A673 (cell line): ENCODE data around the gene PHACTR4. TPM values are rescaled to one million over a fixed set of nuclear protein-coding genes. Genes with fewer than 3 reads are reported as not detected.
"Not testable (repeated sequence)": the region's sequence is repeated elsewhere in the genome, so short reads cannot be mapped to it uniquely, and the experiment has no call there.

Experiments used
- BruUV-seq: library from RNA; stranded (reverse); fragments of 400-500 nt; replicated peaks from 2 replicates; lab custom pipeline; 2021; lab: Mats Ljungman, UMichigan
- CTCF ChIA-PET: fragments of 300-600 bp; sonication (Branson Sonifier 250); formaldehyde crosslinking; loops from one replicate; lab custom pipeline; 2022; ENCODE audit warnings: antibody characterized with exemption; lab: Charles Lee
- POLR2A ChIA-PET: fragments of 300-600 bp; sonication (Branson Sonifier 250); formaldehyde crosslinking; loops from one replicate; lab custom pipeline; 2022; ENCODE audit warnings: antibody characterized with exemption; ENCODE audit not compliant: low non-redundant PET; lab: Charles Lee
- DNase-seq: peaks from one replicate; pipeline ENCODE4 v3.0.0-alpha.2; 2015; ENCODE audit warnings: low spot score
- H3K27ac ChIP-seq: fragments of 200-600 bp; sonication (generic); 2 replicates; pipeline ENCODE4 v1.5.1; 2016; ENCODE audit warnings: mixed run types, low read depth, mild to moderate bottlenecking, mixed read lengths, antibody characterized with exemption, low read length; ENCODE audit not compliant: poor library complexity, severe bottlenecking
- H3K27me3 ChIP-seq: fragments of 200-600 bp; sonication (generic); replicated peaks from 2 replicates; pipeline ENCODE4 v1.6.1; 2017; ENCODE audit warnings: mixed run types, low read depth, mild to moderate bottlenecking, mixed read lengths, antibody characterized with exemption, low read length; ENCODE audit not compliant: insufficient read depth, poor library complexity
- H3K36me3 ChIP-seq: fragments of 200-600 bp; sonication (generic); 2 replicates; pipeline ENCODE4 v1.6.1; 2016; ENCODE audit warnings: mixed run types, mild to moderate bottlenecking, mixed read lengths, antibody characterized with exemption, low read length; ENCODE audit not compliant: insufficient read depth, poor library complexity, severe bottlenecking
- H3K4me1 ChIP-seq: fragments of 200-600 bp; sonication (generic); 2 replicates; pipeline ENCODE4 v1.6.1; 2017; ENCODE audit warnings: mixed run types, mild to moderate bottlenecking, mixed read lengths, antibody characterized with exemption, low read length; ENCODE audit not compliant: insufficient read depth, poor library complexity, severe bottlenecking
- H3K4me3 ChIP-seq: fragments of 200-600 bp; sonication (generic); 2 replicates; pipeline ENCODE4 v1.5.1; 2016; ENCODE audit warnings: low read depth, mixed run types, mild to moderate bottlenecking, mixed read lengths, low read length; ENCODE audit not compliant: poor library complexity, severe bottlenecking
- H3K9me3 ChIP-seq: fragments of 200-600 bp; sonication (generic); 2 replicates; pipeline ENCODE4 v1.6.1; 2016; ENCODE audit warnings: mixed run types, low read depth, mild to moderate bottlenecking, mixed read lengths, antibody characterized with exemption, low read length; ENCODE audit not compliant: poor library complexity, severe bottlenecking
- EZH2 ChIP-seq: fragments of 200-600 bp; sonication (generic); IDR thresholded peaks from 2 replicates; pipeline ENCODE4 v1.6.1; 2017; ENCODE audit warnings: borderline replicate concordance, low read depth, mild to moderate bottlenecking, mixed read lengths, antibody characterized with exemption, low read length; ENCODE audit not compliant: poor library complexity, severe bottlenecking
- intact Hi-C: fragments of 100-400 bp; cut with micrococcal nuclease; formaldehyde crosslinking; loops from one replicate; pipeline ENCODE4 v1.10.0; 2022; ENCODE audit not compliant: unreplicated experiment
- total RNA-seq: library from RNA; stranded (reverse); gene quantifications from 2 replicates; pipeline ENCODE4 v1.2.3, GENCODE V29; 2021
- TF ChIP-seq, protein P1 (sequence below): fragments of 300-800, 200-600 bp; sonication (generic); conservative IDR thresholded peaks from 2 replicates; pipeline ENCODE4 v1.5.1; 2017; ENCODE audit warnings: low read depth, mild to moderate bottlenecking, antibody characterized with exemption, low read length, moderate library complexity, mixed read lengths

The PHACTR4 gene
- total RNA-seq, 1 experiment from 2014 or later, result 63.4 TPM

DNA sequence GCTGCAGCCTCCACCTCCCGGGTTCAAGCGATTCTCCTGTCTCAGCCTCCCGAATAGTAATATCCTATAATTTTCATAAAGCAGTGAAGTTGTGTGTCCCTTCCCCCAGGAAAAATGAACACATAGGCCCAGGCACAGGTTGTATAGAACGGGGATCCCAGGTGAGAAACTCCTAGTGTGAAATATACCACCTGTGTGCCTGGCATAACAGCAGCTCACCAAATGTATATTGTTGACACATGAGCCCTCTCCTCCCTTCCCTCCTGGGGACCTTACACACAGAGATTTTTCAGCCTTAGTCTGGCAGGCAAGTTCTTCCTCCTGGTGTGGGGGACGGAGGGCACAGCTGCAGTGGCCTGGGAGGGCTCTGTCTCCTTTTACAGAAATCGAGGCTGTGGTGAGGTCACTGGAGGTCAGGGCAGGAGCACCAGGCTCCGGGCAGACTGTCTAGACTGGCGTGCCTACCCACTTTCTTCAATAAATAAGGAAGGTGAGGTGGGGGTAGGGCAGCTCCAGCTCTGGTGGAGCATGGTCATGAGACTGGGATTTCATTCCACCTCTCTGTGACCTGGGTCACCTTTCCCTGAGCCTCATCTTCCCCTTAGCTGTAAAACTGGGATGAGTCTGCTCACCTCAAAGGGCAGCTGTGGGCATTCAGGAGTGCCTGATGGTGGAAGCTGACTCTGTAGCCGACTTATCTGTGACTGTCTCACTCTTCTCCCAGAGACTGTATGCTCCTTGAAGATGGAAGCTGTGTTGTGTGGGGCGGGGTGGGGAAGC, 150.6 kb downstream of the PHACTR4 start:
- Histone ChIP-seq H3K9me3 (no peaks in the 10 kb centered on the region), H3K4me3 (peak overlapping the region; percentile 66), H3K4me1 (peaks cover 18% of the 10 kb centered on the region), H3K27ac (peak overlapping the region; percentile 46), H3K27me3 (no peaks in the 10 kb centered on the region), H3K36me3 (peaks cover 13% of the 10 kb centered on the region)
- intact Hi-C loops, result loop anchor here (2.0 to 10.0 kb wide), 4 partner anchors 62 to 357 kb away; no protein-coding TSS in a partner anchor
- DNase-seq, result no peak
- TF ChIP-seq, protein P1, sequence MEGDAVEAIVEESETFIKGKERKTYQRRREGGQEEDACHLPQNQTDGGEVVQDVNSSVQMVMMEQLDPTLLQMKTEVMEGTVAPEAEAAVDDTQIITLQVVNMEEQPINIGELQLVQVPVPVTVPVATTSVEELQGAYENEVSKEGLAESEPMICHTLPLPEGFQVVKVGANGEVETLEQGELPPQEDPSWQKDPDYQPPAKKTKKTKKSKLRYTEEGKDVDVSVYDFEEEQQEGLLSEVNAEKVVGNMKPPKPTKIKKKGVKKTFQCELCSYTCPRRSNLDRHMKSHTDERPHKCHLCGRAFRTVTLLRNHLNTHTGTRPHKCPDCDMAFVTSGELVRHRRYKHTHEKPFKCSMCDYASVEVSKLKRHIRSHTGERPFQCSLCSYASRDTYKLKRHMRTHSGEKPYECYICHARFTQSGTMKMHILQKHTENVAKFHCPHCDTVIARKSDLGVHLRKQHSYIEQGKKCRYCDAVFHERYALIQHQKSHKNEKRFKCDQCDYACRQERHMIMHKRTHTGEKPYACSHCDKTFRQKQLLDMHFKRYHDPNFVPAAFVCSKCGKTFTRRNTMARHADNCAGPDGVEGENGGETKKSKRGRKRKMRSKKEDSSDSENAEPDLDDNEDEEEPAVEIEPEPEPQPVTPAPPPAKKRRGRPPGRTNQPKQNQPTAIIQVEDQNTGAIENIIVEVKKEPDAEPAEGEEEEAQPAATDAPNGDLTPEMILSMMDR, result no peak
- TF ChIP-seq EZH2, result no peak
- POLR2A ChIA-PET, result no interaction called here
- no TSS peak for BruUV-seq
- CTCF ChIA-PET, result interaction anchor here (0.5 kb wide), 1 partner anchor 217 kb away, joined by 4 read pairs; the partner anchor contains the start of gene YTHDF2

DNA sequence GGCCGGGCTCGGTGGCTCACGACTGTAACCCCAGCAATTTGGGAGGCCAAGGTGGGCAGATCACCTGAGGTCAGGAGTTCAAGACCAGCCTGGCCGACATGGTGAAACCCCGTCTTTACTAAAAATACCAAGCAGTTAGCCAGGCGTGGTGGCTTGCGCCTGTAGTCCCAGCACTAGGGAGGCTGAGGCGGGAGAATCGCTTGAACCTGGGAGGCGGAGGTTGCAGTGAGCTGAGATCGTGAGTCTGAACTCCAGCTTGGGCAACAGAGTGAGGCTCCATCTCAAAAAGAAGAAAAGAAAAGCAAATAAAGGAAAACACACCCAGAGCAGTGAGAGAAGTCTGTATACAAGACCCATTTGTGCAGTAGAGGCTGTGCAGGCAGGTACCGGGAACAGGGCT, 151.3 kb downstream of the PHACTR4 start:
- POLR2A ChIA-PET, CTCF ChIA-PET: not testable (repeated sequence)

DNA sequence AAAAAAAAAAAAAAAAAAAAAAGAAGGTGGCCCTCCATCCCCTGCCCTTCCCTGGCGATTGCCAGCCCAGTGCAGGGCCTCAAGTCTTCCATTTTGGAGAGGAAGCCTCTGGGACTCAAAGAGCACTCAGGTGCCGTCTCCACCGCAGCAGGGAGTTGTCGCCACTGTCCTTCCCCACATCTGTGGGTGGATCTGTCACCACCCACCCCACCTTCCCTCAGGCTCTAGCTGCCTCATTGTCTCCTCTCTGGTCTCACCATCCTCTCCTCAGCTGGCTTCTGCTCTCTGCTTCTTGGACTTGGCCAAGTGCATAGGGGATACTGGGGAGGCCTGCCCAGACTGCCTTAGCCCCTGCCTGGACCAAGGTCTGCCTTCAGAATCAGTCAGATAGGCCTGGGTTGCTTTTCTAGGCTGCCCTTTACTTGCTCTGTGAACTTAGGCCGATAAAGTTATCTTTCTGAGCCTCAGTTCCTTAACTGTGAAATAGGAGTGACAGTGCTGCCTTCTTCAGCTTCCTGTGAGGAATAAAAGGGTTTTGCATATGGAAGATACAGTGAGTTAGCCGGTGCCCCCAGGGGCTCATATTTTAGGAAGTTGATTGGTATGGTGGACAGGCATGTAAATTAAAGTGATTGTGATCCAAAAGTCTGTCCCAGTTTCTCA, 152.1 kb downstream of the PHACTR4 start:
- POLR2A ChIA-PET, result interaction anchor here (0.7 kb wide), 1 partner anchor 38 kb away, joined by 4 read pairs; no protein-coding TSS in a partner anchor
- Histone ChIP-seq H3K27ac (peak overlapping the region; percentile 68), H3K4me1 (peaks cover 18% of the 10 kb centered on the region), H3K27me3 (no peaks in the 10 kb centered on the region), H3K36me3 (peaks cover 13% of the 10 kb centered on the region), H3K9me3 (no peaks in the 10 kb centered on the region), H3K4me3 (no peak overlapping the region)
- TF ChIP-seq, protein P1, result no peak
- TF ChIP-seq EZH2, result no peak
- DNase-seq, result peak; percentile 28
- no TSS peak for BruUV-seq
- CTCF ChIA-PET, result interaction anchor here (0.6 kb wide), 1 partner anchor 94 kb away, joined by 8 read pairs; no protein-coding TSS in a partner anchor
- intact Hi-C loops, result no loop called here

More for the DNA sequence above, 151.3 kb downstream of the PHACTR4 start:
- peak overlapping the region; percentile 46 for H3K27ac ChIP-seq
- DNase-seq, BruUV-seq, H3K27me3 ChIP-seq, intact Hi-C loops, H3K4me3 ChIP-seq, H3K9me3 ChIP-seq: not testable (repeated sequence)
- peaks cover 13% of the 10 kb centered on the region for H3K36me3 ChIP-seq
- H3K4me1 ChIP-seq, result peaks cover 18% of the 10 kb centered on the region

DNA sequence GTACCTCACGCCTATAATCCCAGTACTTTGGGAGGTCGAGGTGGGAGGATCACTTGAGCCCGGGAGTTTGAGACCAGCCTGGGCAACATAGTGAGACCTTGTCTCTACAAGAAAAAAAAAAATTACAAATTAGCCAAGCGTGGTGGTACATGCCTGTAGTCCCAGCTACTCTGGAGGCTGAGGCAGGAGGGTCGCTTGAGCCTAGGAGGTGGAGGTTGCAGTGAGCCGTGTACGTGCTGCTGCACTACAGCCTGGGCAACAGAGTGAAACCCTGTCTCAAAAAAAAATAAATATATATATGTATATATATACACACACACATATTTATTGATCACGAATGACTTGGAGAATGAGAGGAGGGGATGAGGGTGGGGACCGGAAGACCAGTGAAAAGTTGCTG, 153.0 kb downstream of the PHACTR4 start:
- H3K4me1 ChIP-seq, result peaks cover 14% of the 10 kb centered on the region
- intact Hi-C loops, H3K9me3 ChIP-seq, H3K4me3 ChIP-seq, H3K27me3 ChIP-seq, H3K27ac ChIP-seq, BruUV-seq, DNase-seq: not testable (repeated sequence)
- CTCF ChIA-PET, result interaction anchor here (0.6 kb wide), 1 partner anchor 867 kb away, joined by 3 read pairs; no protein-coding TSS in a partner anchor
- peaks cover 13% of the 10 kb centered on the region for H3K36me3 ChIP-seq
- POLR2A ChIA-PET, result interaction anchor here (0.6 kb wide), 1 partner anchor 59 kb away, joined by 3 read pairs; no protein-coding TSS in a partner anchor

DNA sequence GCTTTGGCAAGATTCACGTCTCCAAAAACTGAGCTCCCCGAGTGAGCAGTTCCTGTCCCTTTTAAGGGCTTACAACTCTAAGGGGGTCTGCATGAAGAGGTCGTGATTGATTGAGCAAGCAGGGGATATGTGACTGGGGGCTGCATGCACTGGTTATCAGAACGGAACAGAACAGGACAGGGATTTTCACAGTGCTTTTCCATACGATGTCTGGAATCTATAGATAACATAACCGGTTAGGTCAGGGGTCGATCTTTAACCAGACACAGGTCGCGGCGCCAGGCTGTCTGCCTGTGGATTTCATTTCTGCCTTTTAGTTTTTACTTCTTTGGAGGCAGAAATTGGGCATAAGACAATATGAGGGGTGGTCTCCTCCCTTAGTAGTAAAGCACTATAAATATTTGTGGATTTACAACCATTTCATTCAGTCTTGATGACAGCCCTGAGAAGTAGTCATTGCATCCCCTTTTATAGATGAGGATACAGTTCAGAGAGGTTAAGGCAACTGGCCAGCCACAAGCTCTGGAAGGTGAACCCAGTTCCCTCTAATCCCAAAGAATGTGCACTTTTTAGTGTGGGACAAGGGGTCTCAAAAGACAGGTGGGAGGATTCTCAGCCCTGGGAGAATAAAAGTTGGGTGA, 155.6 kb downstream of the PHACTR4 start:
- intact Hi-C loops, result not testable (repeated sequence)

More for the DNA sequence above, 155.6 kb downstream of the PHACTR4 start:
- H3K9me3 ChIP-seq, DNase-seq, H3K27ac ChIP-seq, H3K4me3 ChIP-seq, POLR2A ChIA-PET, H3K27me3 ChIP-seq, CTCF ChIA-PET, BruUV-seq: not testable (repeated sequence)
- H3K4me1 ChIP-seq, result peaks cover 12% of the 10 kb centered on the region
- peaks cover 21% of the 10 kb centered on the region for H3K36me3 ChIP-seq
